Caco-2 (cell line): Measurements from ENCODE around the gene LPCAT1. TPM values are rescaled to one million over a fixed set of nuclear protein-coding genes. Genes with fewer than 3 reads are reported as not detected.

ENCODE experiments used
- BruUV-seq: library from RNA; stranded (reverse); fragments of 400-500 nt; replicated peaks from 2 replicates; lab custom pipeline; 2021; lab: Mats Ljungman, UMichigan
- CTCF ChIA-PET: fragments of 300-600 bp; sonication (Branson Sonifier 250); formaldehyde crosslinking; loops from one replicate; lab custom pipeline; 2022; ENCODE audit warnings: antibody characterized with exemption; lab: Charles Lee
- POLR2A ChIA-PET: fragments of 300-600 bp; sonication (Branson Sonifier 250); formaldehyde crosslinking; loops from one replicate; lab custom pipeline; 2022; ENCODE audit warnings: antibody characterized with exemption; lab: Charles Lee
- DNase-seq, 2 experiments: peaks; one replicate each; pipeline versions ENCODE4 v3.0.0 to v3.0.0-alpha.2; 2020 to 2022
- H3K27me3 ChIP-seq: replicated peaks from 2 replicates; pipeline ENCODE4 v1.6.0; 2011; ENCODE audit warnings: low read length; ENCODE audit not compliant: control insufficient read depth, insufficient read depth
- H3K36me3 ChIP-seq: 2 replicates; pipeline ENCODE4 v1.5.1; 2011; ENCODE audit warnings: low read length; ENCODE audit not compliant: control insufficient read depth, insufficient read depth
- H3K4me1 ChIP-seq: fragments of 250-450 bp; sonication (Bioruptor Pico); 2 replicates; pipeline ENCODE4 v1.5.1; 2020; ENCODE audit warnings: mild to moderate bottlenecking
- H3K4me3 ChIP-seq: 2 replicates; pipeline ENCODE4 v1.5.1; 2011; ENCODE audit warnings: low read depth, mild to moderate bottlenecking, control low read depth, low read length
- H3K9me3 ChIP-seq: fragments of 250-450 bp; sonication (Bioruptor Pico); 2 replicates; pipeline ENCODE4 v1.5.1; 2020; ENCODE audit warnings: mild to moderate bottlenecking, moderate library complexity
- H3K27ac Mint-ChIP-seq: one replicate; pipeline ENCODE4 v1.8.0; 2022; ENCODE audit warnings: mixed read lengths; ENCODE audit not compliant: unreplicated experiment
- H3K27me3 Mint-ChIP-seq: one replicate; pipeline ENCODE4 v1.8.0; 2022; ENCODE audit warnings: mixed read lengths; ENCODE audit not compliant: insufficient read depth, unreplicated experiment
- H3K36me3 Mint-ChIP-seq: one replicate; pipeline ENCODE4 v1.8.0; 2022; ENCODE audit warnings: mild to moderate bottlenecking, mixed read lengths; ENCODE audit not compliant: insufficient read depth, unreplicated experiment
- H3K4me1 Mint-ChIP-seq: one replicate; pipeline ENCODE4 v1.8.0; 2022; ENCODE audit warnings: low read depth, mixed read lengths; ENCODE audit not compliant: unreplicated experiment
- H3K4me3 Mint-ChIP-seq: one replicate; pipeline ENCODE4 v1.8.0; 2022; ENCODE audit warnings: mild to moderate bottlenecking, moderate library complexity, mixed read lengths; ENCODE audit not compliant: unreplicated experiment
- H3K9me3 Mint-ChIP-seq: one replicate; pipeline ENCODE4 v1.8.0; 2022; ENCODE audit warnings: mixed read lengths; ENCODE audit not compliant: unreplicated experiment
- CTCF ChIP-seq, 2 experiments: fragments of 200-600 bp in 1 of 2; IDR thresholded peaks; 1 replicate in 1 of 2; 2 replicates in 1 of 2; pipeline versions ENCODE4 v1.5.1 to v1.8.0; 2011 to 2022; ENCODE audit warnings: antibody characterized with exemption in 1 of 2, control low read depth in 1 of 2, inconsistent platforms in 1 of 2, low read depth in 1 of 2, low read length in 1 of 2, mild to moderate bottlenecking in 1 of 2, moderate library complexity in 1 of 2; ENCODE audit not compliant: insufficient read depth in 1 of 2, severe bottlenecking in 1 of 2, unreplicated experiment in 1 of 2
- intact Hi-C: fragments of 100-400 bp; cut with micrococcal nuclease; formaldehyde crosslinking; loops from one replicate; pipeline ENCODE4 v1.10.0; 2022; ENCODE audit not compliant: unreplicated experiment
- total RNA-seq: library from RNA; stranded (reverse); gene quantifications from 2 replicates; pipeline ENCODE4 v1.2.3, GENCODE V29; 2022

Gene LPCAT1
- total RNA-seq, 1 experiment from 2014 or later = 52.8 TPM

GRCh38 chr5:1512541-1513291 is 11.0 kb downstream of the LPCAT1 start:
- no peak overlapping the region for H3K4me3 Mint-ChIP-seq
- Histone ChIP-seq H3K4me3 (no peak overlapping the region), H3K9me3 (no peaks in the 10 kb centered on the region), H3K27me3 (no peaks in the 10 kb centered on the region), H3K36me3 (no peaks in the 10 kb centered on the region; the same call in none of the 2 replicates), H3K4me1 (peaks cover 31% of the 10 kb centered on the region)
- DNase-seq = peak in 1 of 2 experiments; percentile 32
- H3K27ac Mint-ChIP-seq = peak overlapping the region; percentile 45
- no peaks in the 10 kb centered on the region for H3K27me3 Mint-ChIP-seq
- ChIA-PET POLR2A (no interaction called here), CTCF (interaction anchor here (1.6 kb wide), 1 partner anchor 89 kb away, joined by 4 read pairs; no protein-coding TSS in a partner anchor)
- BruUV-seq = no TSS peak
- intact Hi-C loops = loop anchor here (5.0 to 10.0 kb wide), 2 partner anchors 92 to 130 kb away; no protein-coding TSS in a partner anchor
- peaks cover 42% of the 10 kb centered on the region for H3K36me3 Mint-ChIP-seq
- no peak for TF ChIP-seq CTCF (IDR thresholded peaks at IDR 0.05; ENCODE audit: insufficient read depth in 1 of 2, low read depth in 1 of 2, low read length in 1 of 2, severe bottlenecking in 1 of 2, unreplicated experiment in 1 of 2)
- no peaks in the 10 kb centered on the region for H3K9me3 Mint-ChIP-seq
- peaks cover 13% of the 10 kb centered on the region for H3K4me1 Mint-ChIP-seq

- Mint-ChIP-seq H3K4me3 (no peak overlapping the region), H3K27ac (peak overlapping the region; percentile 45), H3K4me1 (peaks cover 13% of the 10 kb centered on the region), H3K27me3 (no peaks in the 10 kb centered on the region), H3K36me3 (peaks cover 38% of the 10 kb centered on the region), H3K9me3 (no peaks in the 10 kb centered on the region)
- H3K27me3 ChIP-seq = no peaks in the 10 kb centered on the region
- intact Hi-C loops = loop anchor here (5.0 to 10.0 kb wide), 2 partner anchors 93 to 130 kb away; no protein-coding TSS in a partner anchor
- BruUV-seq = no TSS peak
- DNase-seq = peak; percentile 35 to 36
- H3K4me1 ChIP-seq = peaks cover 26% of the 10 kb centered on the region
- ChIA-PET CTCF (interaction anchor here (0.6 to 1.6 kb wide), 4 partner anchors 34 to 133 kb away, joined by 3 to 6 read pairs (median 4); no protein-coding TSS in a partner anchor), POLR2A (no interaction called here)
- no peaks in the 10 kb centered on the region; the same call in none of the 2 replicates for H3K36me3 ChIP-seq
- H3K9me3 ChIP-seq = no peaks in the 10 kb centered on the region
- no peak overlapping the region for H3K4me3 ChIP-seq
- TF ChIP-seq CTCF (IDR thresholded peaks at IDR 0.05; ENCODE audit: insufficient read depth in 1 of 2, low read depth in 1 of 2, low read length in 1 of 2, severe bottlenecking in 1 of 2, unreplicated experiment in 1 of 2) = peak in 1 of 2 experiments; percentile 42
Measured at GRCh38 chr5:1511651-1512540, 11.9 kb downstream of the LPCAT1 start.

- Mint-ChIP-seq H3K9me3 (no peaks in the 10 kb centered on the region), H3K36me3 (peaks cover 37% of the 10 kb centered on the region), H3K4me3 (no peak overlapping the region), H3K27ac (no peak overlapping the region), H3K4me1 (peaks cover 6% of the 10 kb centered on the region), H3K27me3 (no peaks in the 10 kb centered on the region)
- ChIA-PET POLR2A (no interaction called here), CTCF (interaction anchor here (1.1 kb wide), 1 partner anchor 33 kb away, joined by 3 read pairs; no protein-coding TSS in a partner anchor)
- DNase-seq = peak in 1 of 2 experiments; percentile 26
- Histone ChIP-seq H3K4me3 (no peak overlapping the region), H3K9me3 (no peaks in the 10 kb centered on the region), H3K4me1 (peaks cover 17% of the 10 kb centered on the region), H3K36me3 (no peaks in the 10 kb centered on the region; the same call in none of the 2 replicates), H3K27me3 (no peaks in the 10 kb centered on the region)
- BruUV-seq = no TSS peak
- TF ChIP-seq CTCF (IDR thresholded peaks at IDR 0.05; ENCODE audit: insufficient read depth in 1 of 2, low read depth in 1 of 2, low read length in 1 of 2, severe bottlenecking in 1 of 2, unreplicated experiment in 1 of 2) = no peak
- intact Hi-C loops = loop anchor here (5.0 to 10.0 kb wide), 2 partner anchors 94 to 131 kb away; no protein-coding TSS in a partner anchor
Measured at GRCh38 chr5:1511048-1511447, 12.7 kb downstream of the LPCAT1 start.
